ENCODE data around the gene RNF183.
A peak's percentile ranks its signal among the peaks of the same experiment; 100 is the strongest.
"Not testable (repeated sequence)": the region's sequence is repeated elsewhere in the genome, so short reads cannot be mapped to it uniquely, and the experiment has no call there.

Gene RNF183

GRCh38 chr9:113298924-113299770 lies 4.0 kb downstream of the RNF183 start:
- H3K9me3 ChIP-seq (ENCODE audit: control insufficient read depth, insufficient read depth, low read length), result no peaks in the 10 kb centered on the region
- H3K27ac ChIP-seq (ENCODE audit: low read depth, low read length), result no peak overlapping the region
- H3K36me3 ChIP-seq (ENCODE audit: control insufficient read depth, insufficient read depth, low read length), result 0 out of 2 replicates have a peak, but pooled peaks cover under 1% of the 10 kb centered on the region
- H3K27me3 ChIP-seq (ENCODE audit: control insufficient read depth, insufficient read depth, low read length), result no peaks in the 10 kb centered on the region
- no peak overlapping the region for H3K4me3 ChIP-seq (ENCODE audit: low read depth, low read length)
- no peaks in the 10 kb centered on the region for H3K4me1 ChIP-seq (ENCODE audit: control insufficient read depth, insufficient read depth, low read length)
- H3K9ac ChIP-seq (ENCODE audit: low read depth, low read length), result no peak overlapping the region

- peaks cover 9% of the 10 kb centered on the region for H3K36me3 ChIP-seq (ENCODE audit: control insufficient read depth, insufficient read depth, low read length)
- H3K9ac ChIP-seq (ENCODE audit: low read depth, low read length), result no peak overlapping the region
- no peaks in the 10 kb centered on the region for H3K9me3 ChIP-seq (ENCODE audit: control insufficient read depth, insufficient read depth, low read length)
- no peaks in the 10 kb centered on the region for H3K27me3 ChIP-seq (ENCODE audit: control insufficient read depth, insufficient read depth, low read length)
- H3K4me3 ChIP-seq (ENCODE audit: low read depth, low read length), result no peak overlapping the region
- H3K27ac ChIP-seq (ENCODE audit: low read depth, low read length), result no peak overlapping the region
- no peaks in the 10 kb centered on the region for H3K4me1 ChIP-seq (ENCODE audit: control insufficient read depth, insufficient read depth, low read length)
These were observed 4.9 kb downstream of the RNF183 start for GRCh38 chr9:113298311-113298710.

- Histone ChIP-seq H3K4me1 (ENCODE audit: control insufficient read depth, insufficient read depth, low read length) (no peaks in the 10 kb centered on the region), H3K9me3 (ENCODE audit: control insufficient read depth, insufficient read depth, low read length) (no peaks in the 10 kb centered on the region), H3K27me3 (ENCODE audit: control insufficient read depth, insufficient read depth, low read length) (no peaks in the 10 kb centered on the region), H3K4me3 (ENCODE audit: low read depth, low read length) (no peak overlapping the region), H3K27ac (ENCODE audit: low read depth, low read length) (no peak overlapping the region), H3K36me3 (ENCODE audit: control insufficient read depth, insufficient read depth, low read length) (peaks cover 23% of the 10 kb centered on the region), H3K9ac (ENCODE audit: low read depth, low read length) (no peak overlapping the region)
These were observed 6.2 kb downstream of the RNF183 start for GRCh38 chr9:113296796-113297558.

- not testable (repeated sequence) for H3K4me1 ChIP-seq (ENCODE audit: control insufficient read depth, insufficient read depth, low read length); H3K27me3 ChIP-seq (ENCODE audit: control insufficient read depth, insufficient read depth, low read length); H3K9me3 ChIP-seq (ENCODE audit: control insufficient read depth, insufficient read depth, low read length); H3K9ac ChIP-seq (ENCODE audit: low read depth, low read length); H3K4me3 ChIP-seq (ENCODE audit: low read depth, low read length); H3K27ac ChIP-seq (ENCODE audit: low read depth, low read length)
- peaks cover 30% of the 10 kb centered on the region for H3K36me3 ChIP-seq (ENCODE audit: control insufficient read depth, insufficient read depth, low read length)
These were observed 6.9 kb downstream of the RNF183 start for GRCh38 chr9:113296247-113296646.

GRCh38 chr9:113293285-113293878 lies 9.8 kb downstream of the RNF183 start:
- Histone ChIP-seq H3K9ac (ENCODE audit: low read depth, low read length) (no peak overlapping the region), H3K4me3 (ENCODE audit: low read depth, low read length) (no peak overlapping the region), H3K9me3 (ENCODE audit: control insufficient read depth, insufficient read depth, low read length) (no peaks in the 10 kb centered on the region), H3K27me3 (ENCODE audit: control insufficient read depth, insufficient read depth, low read length) (no peaks in the 10 kb centered on the region), H3K27ac (ENCODE audit: low read depth, low read length) (no peak overlapping the region), H3K4me1 (ENCODE audit: control insufficient read depth, insufficient read depth, low read length) (no peaks in the 10 kb centered on the region), H3K36me3 (ENCODE audit: control insufficient read depth, insufficient read depth, low read length) (peaks cover 58% of the 10 kb centered on the region)

- H3K9me3 ChIP-seq (ENCODE audit: control insufficient read depth, insufficient read depth, low read length), result no peaks in the 10 kb centered on the region
- no peaks in the 10 kb centered on the region for H3K27me3 ChIP-seq (ENCODE audit: control insufficient read depth, insufficient read depth, low read length)
- no peak overlapping the region for H3K9ac ChIP-seq (ENCODE audit: low read depth, low read length)
- H3K4me3 ChIP-seq (ENCODE audit: low read depth, low read length), result no peak overlapping the region
- no peaks in the 10 kb centered on the region for H3K4me1 ChIP-seq (ENCODE audit: control insufficient read depth, insufficient read depth, low read length)
- H3K27ac ChIP-seq (ENCODE audit: low read depth, low read length), result no peak overlapping the region
- peaks cover 86% of the 10 kb centered on the region for H3K36me3 ChIP-seq (ENCODE audit: control insufficient read depth, insufficient read depth, low read length)
These were observed 13.0 kb downstream of the RNF183 start for GRCh38 chr9:113290052-113290607.

- H3K9me3 ChIP-seq (ENCODE audit: control insufficient read depth, insufficient read depth, low read length), result no peaks in the 10 kb centered on the region
- H3K36me3 ChIP-seq (ENCODE audit: control insufficient read depth, insufficient read depth, low read length), result peaks cover 95% of the 10 kb centered on the region
- no peak overlapping the region for H3K9ac ChIP-seq (ENCODE audit: low read depth, low read length)
- H3K4me1 ChIP-seq (ENCODE audit: control insufficient read depth, insufficient read depth, low read length), result no peaks in the 10 kb centered on the region
- H3K27ac ChIP-seq (ENCODE audit: low read depth, low read length), result no peak overlapping the region
- no peaks in the 10 kb centered on the region for H3K27me3 ChIP-seq (ENCODE audit: control insufficient read depth, insufficient read depth, low read length)
- no peak overlapping the region for H3K4me3 ChIP-seq (ENCODE audit: low read depth, low read length)
These were observed 14.1 kb downstream of the RNF183 start for GRCh38 chr9:113289091-113289490.

- Histone ChIP-seq H3K27me3 (ENCODE audit: control insufficient read depth, insufficient read depth, low read length) (no peaks in the 10 kb centered on the region), H3K4me1 (ENCODE audit: control insufficient read depth, insufficient read depth, low read length) (0 out of 2 replicates have a peak, but pooled peaks cover 1% of the 10 kb centered on the region), H3K36me3 (ENCODE audit: control insufficient read depth, insufficient read depth, low read length) (peaks cover 90% of the 10 kb centered on the region), H3K9me3 (ENCODE audit: control insufficient read depth, insufficient read depth, low read length) (no peaks in the 10 kb centered on the region), H3K9ac (ENCODE audit: low read depth, low read length) (no peak overlapping the region), H3K4me3 (ENCODE audit: low read depth, low read length) (no peak overlapping the region), H3K27ac (ENCODE audit: low read depth, low read length) (no peak overlapping the region)
These were observed 21.8 kb downstream of the RNF183 start for GRCh38 chr9:113281356-113281755.

- H3K27me3 ChIP-seq (ENCODE audit: control insufficient read depth, insufficient read depth, low read length), result no peaks in the 10 kb centered on the region
- H3K4me1 ChIP-seq (ENCODE audit: control insufficient read depth, insufficient read depth, low read length), result peaks cover 9% of the 10 kb centered on the region; the same call in 1 of the 2 replicates
- peaks cover 68% of the 10 kb centered on the region for H3K36me3 ChIP-seq (ENCODE audit: control insufficient read depth, insufficient read depth, low read length)
- no peak overlapping the region for H3K4me3 ChIP-seq (ENCODE audit: low read depth, low read length)
- no peaks in the 10 kb centered on the region for H3K9me3 ChIP-seq (ENCODE audit: control insufficient read depth, insufficient read depth, low read length)
- H3K27ac ChIP-seq (ENCODE audit: low read depth, low read length), result no peak overlapping the region
- no peak overlapping the region for H3K9ac ChIP-seq (ENCODE audit: low read depth, low read length)
These were observed 24.3 kb downstream of the RNF183 start for GRCh38 chr9:113278840-113279239.

GRCh38 chr9:113275157-113276131 lies 27.7 kb downstream of the RNF183 start, which contains the start of the genes CDC26 and PRPF4:
TSS of gene CDC26 (minus strand) at chr9:113275572. CDS start at chr9:113272507, 3,065 bp downstream.
TSS of gene PRPF4 (plus strand) at chr9:113275658. CDS start at chr9:113275744, 86 bp downstream.
- Histone ChIP-seq H3K9me3 (ENCODE audit: control insufficient read depth, insufficient read depth, low read length) (no peaks in the 10 kb centered on the region), H3K27ac (ENCODE audit: low read depth, low read length) (peak within 1 kb of the TSS; percentile 89), H3K9ac (ENCODE audit: low read depth, low read length) (peak within 1 kb of the TSS; percentile 86), H3K4me1 (ENCODE audit: control insufficient read depth, insufficient read depth, low read length) (peaks cover 9% of the 10 kb centered on the region; the same call in 1 of the 2 replicates), H3K27me3 (ENCODE audit: control insufficient read depth, insufficient read depth, low read length) (no peaks in the 10 kb centered on the region), H3K4me3 (ENCODE audit: low read depth, low read length) (peak within 1 kb of the TSS; percentile 89), H3K36me3 (ENCODE audit: control insufficient read depth, insufficient read depth, low read length) (peaks cover 63% of the 10 kb centered on the region)
